GM10266 (cell line): ENCODE data around the gene MPZL1.

ENCODE experiments used
- DNase-seq: peaks from one replicate; pipeline ENCODE4 v3.0.0; 2012; ENCODE audit errors: extremely low spot score
- TF ChIP-seq, protein P1 (sequence below): IDR thresholded peaks from 2 replicates; pipeline ENCODE4 v1.5.1; 2012; ENCODE audit warnings: mild to moderate bottlenecking, low read depth; ENCODE audit not compliant: control insufficient read depth, insufficient read depth; ENCODE audit errors: missing control alignments

MPZL1 gene

DNA sequence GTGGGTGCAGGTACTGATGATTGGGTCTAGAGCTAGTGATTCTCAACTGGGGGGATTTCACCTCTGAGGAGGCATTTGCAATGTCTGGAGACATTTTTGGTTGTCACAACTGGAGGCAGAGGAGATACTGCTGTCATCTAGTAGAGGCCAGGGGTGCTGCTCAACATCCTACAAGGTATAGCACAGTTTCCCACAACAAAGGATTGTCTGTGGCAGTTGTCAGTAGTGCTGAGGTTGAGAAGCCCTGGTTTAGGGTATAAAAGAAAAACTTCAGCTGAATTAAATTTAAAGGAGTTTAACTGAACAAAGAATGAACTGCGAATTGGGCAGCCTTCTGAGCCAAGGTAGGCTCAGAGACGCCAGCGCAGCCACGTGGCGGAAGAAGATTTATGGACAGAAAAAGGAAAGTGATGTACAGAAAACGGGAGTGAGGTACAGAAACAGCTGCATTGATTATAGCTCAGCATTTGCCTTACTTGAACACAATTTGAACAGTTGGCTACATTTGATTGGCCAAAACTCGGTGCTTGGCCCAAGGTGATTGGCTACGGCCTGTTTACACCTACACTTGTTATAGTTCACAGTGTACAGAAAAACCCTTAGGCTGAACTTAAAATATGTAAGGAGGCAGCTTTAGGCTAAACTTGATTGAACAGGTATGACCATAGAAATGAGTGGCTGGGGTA lies 40.4 kb downstream of the MPZL1 start:
- no peak for DNase-seq
- TF ChIP-seq, protein P1, sequence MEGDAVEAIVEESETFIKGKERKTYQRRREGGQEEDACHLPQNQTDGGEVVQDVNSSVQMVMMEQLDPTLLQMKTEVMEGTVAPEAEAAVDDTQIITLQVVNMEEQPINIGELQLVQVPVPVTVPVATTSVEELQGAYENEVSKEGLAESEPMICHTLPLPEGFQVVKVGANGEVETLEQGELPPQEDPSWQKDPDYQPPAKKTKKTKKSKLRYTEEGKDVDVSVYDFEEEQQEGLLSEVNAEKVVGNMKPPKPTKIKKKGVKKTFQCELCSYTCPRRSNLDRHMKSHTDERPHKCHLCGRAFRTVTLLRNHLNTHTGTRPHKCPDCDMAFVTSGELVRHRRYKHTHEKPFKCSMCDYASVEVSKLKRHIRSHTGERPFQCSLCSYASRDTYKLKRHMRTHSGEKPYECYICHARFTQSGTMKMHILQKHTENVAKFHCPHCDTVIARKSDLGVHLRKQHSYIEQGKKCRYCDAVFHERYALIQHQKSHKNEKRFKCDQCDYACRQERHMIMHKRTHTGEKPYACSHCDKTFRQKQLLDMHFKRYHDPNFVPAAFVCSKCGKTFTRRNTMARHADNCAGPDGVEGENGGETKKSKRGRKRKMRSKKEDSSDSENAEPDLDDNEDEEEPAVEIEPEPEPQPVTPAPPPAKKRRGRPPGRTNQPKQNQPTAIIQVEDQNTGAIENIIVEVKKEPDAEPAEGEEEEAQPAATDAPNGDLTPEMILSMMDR = no peak

- no peak for DNase-seq
- TF ChIP-seq, protein P1 = no peak
These were observed 41.9 kb downstream of the MPZL1 start for GRCh38 chr1:167763525-167764220.

- DNase-seq = no peak
- TF ChIP-seq, protein P1 = no peak
These were observed 42.9 kb downstream of the MPZL1 start for GRCh38 chr1:167764458-167765330.

- no peak for DNase-seq
- TF ChIP-seq, protein P1 = no peak
These were observed 43.7 kb downstream of the MPZL1 start for GRCh38 chr1:167765496-167765895.

DNA sequence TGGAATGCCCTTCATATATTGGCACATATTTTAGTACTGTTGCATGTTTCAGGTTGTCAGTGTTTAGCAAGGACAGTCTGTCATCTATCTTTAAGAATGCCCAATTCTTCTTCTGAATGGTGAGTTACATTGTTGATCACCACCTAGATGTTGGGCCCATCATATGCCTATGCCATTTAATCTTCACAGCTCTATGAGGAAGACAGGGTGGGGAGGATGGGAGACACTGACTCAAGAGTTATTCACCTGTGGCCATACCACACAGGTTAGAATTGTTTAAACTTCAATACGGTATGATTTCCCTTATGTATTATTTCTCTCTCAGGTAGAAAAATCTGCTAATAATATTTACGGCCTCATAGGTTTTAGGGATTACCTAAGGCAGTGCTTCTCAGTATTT lies 44.8 kb downstream of the MPZL1 start:
- no peak for DNase-seq
- TF ChIP-seq, protein P1 = no peak

DNA sequence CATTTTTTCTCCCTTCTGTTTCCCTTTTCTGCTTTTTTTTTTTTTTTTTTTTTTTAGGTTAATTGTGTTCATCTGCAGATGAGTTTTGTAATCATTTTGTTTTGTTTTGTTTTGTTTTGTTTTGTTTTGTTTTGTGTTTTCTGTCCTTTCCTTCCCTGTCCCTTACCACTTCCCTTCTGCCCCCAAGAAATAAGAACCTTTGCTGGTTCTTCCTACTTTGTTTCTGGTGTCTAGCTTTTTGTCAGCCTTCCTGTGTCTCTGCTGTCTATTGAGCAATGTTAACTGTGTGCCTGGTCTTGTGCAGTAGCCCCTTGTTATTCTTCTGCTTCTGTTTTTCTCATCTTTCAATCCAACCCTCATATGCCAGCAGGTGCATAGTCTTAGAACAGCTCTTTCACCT lies 46.0 kb downstream of the MPZL1 start:
- TF ChIP-seq, protein P1 = no peak
- DNase-seq = no peak

- TF ChIP-seq, protein P1 = no peak
- DNase-seq = no peak
These were observed 48.3 kb downstream of the MPZL1 start for GRCh38 chr1:167770127-167770526.
